ENCODE data around the gene CDH4.

GRCh38 chr20:61967300-61967699, 715.2 kb downstream of the CDH4 start:
- no peak for TF ChIP-seq CTCF (IDR thresholded peaks at IDR 0.05; ENCODE audit: insufficient read depth, low read length)
- TF ChIP-seq REST (IDR thresholded peaks at IDR 0.05; ENCODE audit: insufficient replicate concordance, low read depth): no peak
- no peak for TF ChIP-seq POLR2AphosphoS5 (IDR thresholded peaks at IDR 0.05; ENCODE audit: low read depth)
- no peak for TF ChIP-seq GABPA (IDR thresholded peaks at IDR 0.05; ENCODE audit: low read depth)
